Stimulated activated CD8-positive, alpha-beta memory T cell treated with anti-CD3 and anti-CD28 coated beads, Interleukin-15, amount 100 ng/mL, for 24 hours (primary cell): ENCODE results near the gene TMEM179.

Experiments
- DNase-seq: peaks from one replicate; pipeline ENCODE4 v3.0.0-alpha.2; 2020; ENCODE audit warnings: low read depth

Gene TMEM179

DNA sequence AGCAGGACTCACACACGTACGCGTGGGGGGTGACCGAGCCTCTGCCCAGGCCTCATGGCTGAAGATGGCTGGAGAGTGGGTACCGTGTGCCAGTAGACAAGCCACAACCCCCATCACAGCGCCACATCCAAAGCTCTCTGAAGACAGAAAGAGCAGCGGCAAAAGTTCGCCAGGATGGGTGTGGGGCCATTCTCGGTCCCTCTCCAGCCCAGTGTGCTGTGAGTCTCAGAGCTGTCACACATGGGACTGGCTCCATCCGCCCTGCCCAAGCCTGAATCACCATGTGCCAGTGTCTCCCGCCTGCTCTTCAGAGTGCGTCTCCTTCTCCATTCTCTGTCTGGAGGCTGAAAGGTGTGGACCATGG lies 5.7 kb downstream of the TMEM179 start:
- DNase-seq: no peak

DNA sequence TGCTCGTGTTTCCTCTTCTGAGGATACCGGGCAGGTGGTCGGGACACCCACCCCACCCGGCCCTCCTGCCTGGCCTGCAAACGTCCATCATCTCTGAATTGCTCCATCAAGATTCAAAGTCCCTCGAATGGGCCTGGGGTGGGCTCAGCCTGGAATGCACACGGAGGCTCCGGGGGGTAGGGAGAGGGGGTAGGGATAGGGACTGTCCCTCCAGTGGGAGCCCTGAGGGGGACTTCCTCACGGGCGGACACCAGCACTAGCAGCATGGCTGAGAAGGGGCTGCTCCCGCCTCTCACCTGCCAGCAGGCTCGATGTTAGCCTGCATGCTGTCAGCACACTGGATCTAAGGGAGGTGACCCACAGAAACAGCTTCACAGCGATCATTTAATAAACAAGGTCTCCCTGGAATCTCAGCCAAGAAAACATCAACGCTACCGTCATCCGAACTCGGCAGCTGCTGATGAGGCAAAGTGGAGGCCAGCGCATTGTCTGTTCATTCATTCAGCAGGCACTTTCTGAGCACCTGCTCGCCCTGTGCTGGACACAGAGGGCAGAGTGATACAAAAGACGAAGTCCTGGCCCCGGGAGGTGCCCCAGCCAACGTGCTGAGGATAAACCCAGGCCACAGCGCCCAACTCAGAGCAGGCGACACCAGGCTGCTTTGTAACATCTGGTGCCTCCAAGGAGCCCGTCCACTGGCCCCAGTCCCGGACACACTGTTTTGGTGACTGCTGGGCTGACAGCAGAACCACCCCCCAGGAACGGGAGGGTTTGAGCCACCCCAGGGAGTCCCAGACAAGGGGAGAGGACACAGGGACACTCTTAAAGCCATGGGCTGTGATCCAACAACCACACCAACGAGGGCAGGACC lies 6.3 kb downstream of the TMEM179 start:
- DNase-seq: no peak

DNA sequence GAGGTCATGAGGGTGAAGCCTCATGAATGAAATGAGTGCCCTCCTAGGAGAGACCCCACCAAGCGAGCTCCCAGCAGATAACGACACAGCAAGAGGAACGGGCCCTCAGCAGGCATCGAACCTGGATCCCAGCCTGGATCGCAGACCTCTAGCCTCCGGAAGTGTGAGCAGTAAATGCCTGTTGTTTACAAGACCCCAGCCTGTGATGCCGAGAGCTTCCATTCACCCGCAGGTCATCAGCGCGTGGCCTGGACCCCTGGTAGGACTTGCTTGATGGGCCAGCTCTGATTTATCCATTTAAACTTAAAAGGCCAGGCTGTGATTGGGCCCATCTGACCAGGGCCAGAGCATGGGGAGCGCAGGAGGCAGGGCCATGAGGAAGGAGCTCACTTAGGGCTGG lies 7.0 kb downstream of the TMEM179 start:
- DNase-seq: no peak

DNA sequence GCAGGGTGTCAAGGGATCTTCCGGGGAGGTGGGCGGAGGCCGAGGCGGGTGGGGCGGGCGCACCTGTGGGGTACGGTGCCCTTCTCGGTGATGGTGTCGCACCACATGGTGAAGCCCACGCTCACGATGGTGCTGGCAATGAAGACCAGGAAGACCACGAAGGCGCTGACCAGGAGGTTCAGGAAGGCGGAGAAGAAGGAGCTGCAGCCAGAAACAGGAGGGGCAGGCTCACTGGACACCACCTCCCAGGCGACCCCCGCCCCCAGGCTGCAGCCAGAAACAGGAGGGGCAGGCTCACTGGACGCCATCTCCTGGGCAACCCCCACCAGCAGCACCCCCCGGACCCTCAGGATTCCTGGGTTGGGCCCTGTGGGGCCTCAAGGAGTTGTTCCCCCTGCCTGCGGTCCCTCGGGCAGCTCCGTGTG lies 7.6 kb downstream of the TMEM179 start:
- DNase-seq: no peak

DNA sequence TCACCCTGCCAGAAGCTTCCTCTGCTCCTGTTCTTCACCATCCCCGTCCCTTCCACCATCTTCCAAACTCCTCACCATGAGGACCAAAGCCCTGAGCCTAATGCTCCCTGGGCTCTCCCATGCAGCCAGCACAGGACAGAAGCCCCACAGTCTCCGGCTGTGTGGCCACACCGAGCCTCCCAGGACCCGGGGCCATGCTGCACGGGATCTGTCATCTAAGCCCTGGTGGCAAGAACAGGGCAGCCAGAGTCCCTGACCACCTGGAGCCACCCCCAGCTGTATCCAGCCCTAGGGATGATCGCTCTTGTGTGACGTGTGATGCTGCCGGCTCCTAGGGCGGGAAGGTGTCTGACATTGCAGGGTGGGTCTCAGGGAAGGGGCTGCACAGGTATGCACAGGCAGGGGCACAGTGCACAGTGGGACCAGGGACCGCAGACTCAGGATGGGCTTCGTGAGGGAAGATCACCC lies 8.1 kb downstream of the TMEM179 start:
- no peak for DNase-seq

DNA sequence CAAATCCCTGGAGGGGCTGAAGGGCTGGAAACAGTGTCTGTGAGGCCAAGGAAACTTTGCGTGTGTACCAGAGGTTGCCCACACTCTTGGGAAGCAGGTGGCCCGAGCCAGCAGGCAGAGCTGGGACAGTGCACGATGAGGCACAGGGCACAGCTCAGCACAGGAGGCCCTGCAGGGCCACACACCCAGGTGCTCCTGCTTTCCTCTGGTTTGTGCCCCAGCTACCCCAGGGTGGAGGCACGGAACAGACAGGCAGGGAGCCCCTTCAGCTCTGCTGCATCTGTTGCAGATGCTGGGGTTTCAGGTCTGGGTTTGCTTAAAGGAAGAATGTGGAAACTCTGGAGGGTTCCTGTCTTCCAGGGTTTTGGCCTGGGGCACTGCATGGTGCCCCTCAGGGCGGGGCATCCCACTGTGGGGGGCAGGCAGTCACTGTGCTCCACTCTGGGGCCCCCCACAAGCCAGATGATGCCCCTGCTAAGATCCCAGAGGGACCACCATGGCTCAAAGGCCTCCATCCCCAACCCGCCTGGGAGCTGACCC lies 8.6 kb downstream of the TMEM179 start:
- DNase-seq: no peak

DNA sequence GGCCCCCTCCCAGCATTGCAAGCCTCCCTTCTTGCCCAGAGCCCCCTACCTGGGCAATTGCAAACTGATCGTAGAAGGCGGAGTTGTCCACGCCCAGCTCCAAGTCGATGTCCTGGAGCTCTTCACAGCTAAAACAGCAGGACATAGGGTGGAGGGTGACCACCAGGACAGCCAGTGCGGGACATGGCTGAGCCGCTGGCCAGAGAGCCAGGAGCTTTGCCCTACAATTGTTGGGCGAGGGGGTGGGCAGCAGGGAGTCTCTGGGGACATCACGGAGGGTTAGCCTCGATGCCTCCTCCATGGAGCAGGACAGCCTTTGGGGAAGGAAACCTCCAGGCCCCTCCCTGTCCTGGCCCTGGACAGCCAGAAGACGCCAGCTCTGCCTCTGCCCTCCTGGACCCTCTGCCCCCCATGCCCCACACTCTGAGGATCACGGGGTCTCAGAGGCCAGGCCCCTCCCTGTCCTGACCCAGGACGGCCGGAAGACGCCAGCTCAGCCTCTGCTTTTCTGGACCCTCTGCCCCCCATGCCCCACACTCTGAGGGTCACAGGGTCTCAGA lies 9.4 kb downstream of the TMEM179 start:
- DNase-seq: no peak

DNA sequence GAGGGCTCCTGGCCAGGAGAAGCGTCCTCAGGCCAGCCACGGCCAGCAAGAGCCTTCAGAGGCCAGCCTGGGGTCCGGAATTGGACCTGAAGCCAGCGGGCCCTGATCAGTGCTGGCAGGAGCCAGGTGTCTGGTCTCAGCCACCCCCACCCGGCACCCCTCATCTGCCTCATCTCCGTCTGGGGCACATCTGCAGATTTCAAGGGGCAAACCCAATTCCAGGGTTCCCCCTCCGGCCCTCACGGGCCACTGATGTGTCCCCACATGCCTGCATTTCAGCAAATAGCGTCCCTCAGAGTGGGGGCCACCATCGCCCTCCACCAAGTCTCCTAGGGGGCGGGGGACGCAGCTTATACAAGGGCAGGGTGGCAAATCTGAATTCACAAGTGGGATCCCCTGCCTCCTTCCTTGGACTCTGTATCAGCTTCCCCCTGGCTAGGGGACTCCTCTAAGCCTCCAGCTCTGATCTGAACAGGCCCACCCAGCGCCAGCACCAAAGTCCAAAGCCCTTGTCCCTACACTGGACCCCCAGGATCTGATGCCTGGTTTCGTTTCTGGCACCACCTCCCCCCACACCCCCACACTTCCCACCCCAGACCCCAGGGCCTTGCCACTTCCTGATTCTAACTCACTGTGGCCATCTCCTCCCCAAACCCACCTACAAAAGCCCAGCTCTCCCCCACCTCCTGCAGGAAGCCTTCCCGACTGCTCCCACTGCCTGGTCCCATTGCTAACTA lies 10.1 kb downstream of the TMEM179 start:
- DNase-seq: no peak

DNA sequence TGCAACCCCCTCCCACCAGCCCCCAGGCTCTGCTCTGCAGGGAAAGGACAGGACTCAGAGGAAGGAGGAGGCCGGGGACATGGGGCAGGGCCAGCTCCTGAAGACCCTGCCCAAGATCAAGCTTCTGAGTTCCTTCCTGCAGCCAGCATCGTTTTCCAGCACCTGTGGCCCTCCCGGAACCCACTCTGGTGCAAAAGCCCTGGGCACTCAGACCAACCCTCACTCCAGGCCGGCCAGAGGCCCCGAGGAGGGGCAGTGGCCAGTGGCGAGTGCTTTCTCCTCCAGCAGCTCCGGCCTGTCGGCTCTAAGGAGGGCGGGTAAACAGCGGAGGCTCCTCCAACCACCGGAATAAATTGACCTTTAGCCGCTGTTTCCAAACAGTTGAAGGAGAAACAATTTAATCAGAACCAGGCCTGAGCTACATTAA lies 10.8 kb downstream of the TMEM179 start:
- DNase-seq: no peak

DNA sequence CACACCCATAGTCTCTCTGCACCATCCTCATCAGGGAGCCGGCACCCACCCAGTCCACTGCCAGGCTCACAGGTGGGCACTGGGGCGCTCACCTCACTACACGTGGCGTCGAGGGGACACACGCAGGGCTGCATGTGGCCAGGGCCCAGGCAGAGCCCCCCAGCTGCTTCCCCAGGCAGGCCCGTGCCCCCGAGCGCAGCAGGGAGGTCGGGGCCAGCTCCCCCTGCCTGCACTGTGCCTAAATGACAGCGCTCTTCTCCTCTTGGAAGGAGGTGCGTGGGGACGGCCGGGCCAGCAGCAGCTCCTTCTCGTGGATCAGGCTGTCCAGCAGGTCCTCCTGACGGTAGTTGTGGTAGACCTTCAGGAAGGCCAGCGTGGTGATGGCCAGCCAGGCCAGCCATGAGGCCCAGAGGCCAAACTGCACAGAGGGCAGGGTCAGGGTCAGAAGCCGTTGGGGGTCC lies 11.3 kb downstream of the TMEM179 start:
- DNase-seq: no peak

DNA sequence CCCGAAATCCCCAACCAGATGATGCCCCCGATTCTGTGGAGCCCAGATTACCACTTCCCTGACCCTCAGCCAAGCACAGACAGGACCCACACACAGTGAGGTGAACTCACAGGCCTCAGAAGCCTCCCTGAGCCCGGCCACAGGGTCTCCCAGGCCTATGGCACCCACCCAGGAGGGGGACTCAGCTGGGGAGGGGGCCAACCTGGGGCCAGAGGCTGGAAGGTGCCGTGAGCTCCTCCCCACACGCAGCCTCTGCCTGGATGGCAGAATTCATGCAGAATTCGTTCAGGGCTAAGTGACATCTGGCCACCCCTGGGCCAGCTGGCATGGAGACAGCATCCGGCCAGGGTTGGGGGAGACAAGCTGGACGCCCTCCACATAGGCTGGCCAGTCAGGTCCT lies 11.8 kb downstream of the TMEM179 start:
- no peak for DNase-seq

DNA sequence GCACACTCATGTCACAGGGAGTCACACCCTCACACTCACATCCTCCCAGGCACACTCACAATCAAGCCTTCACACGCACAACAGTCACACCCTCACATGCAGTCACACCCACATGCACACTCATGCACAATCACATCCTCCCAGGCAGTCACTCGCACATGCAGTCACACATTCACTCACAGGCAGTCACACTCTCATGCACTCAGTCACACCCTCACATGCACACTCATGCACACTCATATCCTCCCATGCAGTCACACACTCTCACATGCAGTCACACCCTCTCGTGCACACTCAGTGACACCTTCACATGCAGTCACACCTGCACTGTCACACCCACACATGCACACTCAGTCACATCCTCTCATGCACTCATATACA lies 12.3 kb downstream of the TMEM179 start:
- DNase-seq: no peak

DNA sequence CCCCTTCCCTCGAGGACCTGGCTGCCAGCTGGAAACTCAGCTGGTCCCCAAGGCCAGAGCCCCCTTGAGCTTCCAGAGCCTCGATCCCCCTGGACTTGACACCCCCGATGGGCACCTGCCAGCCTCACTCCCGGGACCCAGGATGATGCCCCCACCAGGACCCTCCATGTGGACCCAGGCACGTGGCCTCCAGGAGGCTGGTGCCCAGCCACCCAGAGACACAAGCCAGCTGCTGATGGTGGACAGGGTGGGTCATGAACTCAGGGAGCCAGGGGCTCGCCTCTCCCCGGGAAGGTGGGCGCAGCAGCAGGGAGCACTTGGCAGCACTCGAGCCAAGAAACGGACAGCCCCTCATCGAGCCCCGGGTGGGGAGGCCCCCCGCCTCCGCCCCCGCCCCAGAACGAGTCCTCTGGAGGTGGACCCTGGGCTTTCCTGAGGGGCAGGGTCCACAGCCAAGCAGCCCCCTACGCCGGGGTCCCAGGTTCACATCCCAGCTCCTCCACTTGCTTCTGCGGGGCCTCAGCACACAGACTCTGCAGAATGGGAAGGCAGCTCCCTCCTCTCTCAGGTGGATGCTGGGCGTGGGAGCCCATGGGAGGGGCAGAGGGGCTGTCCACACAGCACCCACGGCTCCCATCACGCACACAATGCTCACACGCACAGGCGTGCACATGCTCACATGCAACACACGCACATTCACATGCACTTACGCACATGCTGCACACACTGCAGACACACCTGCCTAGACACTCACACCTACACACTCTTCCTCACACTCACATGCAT lies 12.9 kb downstream of the TMEM179 start:
- DNase-seq: no peak

DNA sequence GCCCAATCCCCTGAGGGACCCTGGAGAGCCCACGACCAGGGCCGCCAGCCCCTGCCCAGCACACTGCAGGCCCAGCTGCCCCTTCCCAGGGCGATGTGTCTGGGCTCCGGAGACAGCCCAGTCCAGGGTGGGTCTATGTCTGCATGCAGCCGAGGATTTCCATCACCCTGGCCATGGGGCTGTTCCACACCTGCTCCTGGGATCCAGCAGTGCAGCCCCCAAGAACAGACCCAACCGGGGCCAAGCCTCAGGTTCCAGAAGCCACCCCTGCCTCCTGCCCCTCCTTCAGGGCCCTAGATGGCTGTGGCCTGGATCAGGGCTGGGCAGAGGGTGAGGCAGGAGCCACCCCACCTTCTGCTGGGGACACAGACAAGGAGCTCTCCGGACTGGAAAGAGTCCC lies 13.5 kb downstream of the TMEM179 start:
- DNase-seq: no peak

DNA sequence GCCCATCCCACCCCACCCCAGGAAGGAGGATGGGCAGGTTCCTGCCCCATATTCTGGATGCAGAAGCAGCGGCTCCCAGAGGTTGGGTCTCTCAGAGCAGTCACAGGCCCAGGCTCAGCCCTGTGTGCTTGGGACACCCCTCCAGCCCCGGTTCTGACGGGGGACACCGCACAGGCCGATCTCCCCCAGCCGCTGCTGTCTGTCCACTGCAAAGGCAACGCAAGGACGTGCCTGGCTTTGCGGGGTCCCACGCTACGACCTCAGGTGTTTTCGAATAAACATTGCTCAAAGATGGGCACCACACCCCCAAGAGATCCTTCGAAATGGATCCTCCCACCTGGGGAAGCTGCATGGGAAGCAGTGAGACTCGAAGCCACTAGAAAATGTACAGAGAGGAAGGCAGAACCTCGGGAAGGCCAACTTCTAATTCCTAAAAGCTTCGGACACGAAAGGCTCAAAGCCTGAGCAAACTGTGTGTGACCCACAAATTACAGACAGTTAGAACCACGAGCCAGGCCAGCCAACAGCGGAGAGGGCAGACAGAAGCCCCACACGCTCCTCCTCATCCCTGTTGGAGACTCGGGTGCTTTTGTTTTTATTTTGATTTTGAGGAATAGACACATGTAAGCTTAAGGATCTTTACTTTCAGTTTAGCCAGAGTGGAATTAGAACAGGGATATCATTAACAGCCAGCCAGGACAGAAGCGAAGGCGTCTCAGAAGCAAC lies 14.2 kb downstream of the TMEM179 start:
- DNase-seq: no peak

DNA sequence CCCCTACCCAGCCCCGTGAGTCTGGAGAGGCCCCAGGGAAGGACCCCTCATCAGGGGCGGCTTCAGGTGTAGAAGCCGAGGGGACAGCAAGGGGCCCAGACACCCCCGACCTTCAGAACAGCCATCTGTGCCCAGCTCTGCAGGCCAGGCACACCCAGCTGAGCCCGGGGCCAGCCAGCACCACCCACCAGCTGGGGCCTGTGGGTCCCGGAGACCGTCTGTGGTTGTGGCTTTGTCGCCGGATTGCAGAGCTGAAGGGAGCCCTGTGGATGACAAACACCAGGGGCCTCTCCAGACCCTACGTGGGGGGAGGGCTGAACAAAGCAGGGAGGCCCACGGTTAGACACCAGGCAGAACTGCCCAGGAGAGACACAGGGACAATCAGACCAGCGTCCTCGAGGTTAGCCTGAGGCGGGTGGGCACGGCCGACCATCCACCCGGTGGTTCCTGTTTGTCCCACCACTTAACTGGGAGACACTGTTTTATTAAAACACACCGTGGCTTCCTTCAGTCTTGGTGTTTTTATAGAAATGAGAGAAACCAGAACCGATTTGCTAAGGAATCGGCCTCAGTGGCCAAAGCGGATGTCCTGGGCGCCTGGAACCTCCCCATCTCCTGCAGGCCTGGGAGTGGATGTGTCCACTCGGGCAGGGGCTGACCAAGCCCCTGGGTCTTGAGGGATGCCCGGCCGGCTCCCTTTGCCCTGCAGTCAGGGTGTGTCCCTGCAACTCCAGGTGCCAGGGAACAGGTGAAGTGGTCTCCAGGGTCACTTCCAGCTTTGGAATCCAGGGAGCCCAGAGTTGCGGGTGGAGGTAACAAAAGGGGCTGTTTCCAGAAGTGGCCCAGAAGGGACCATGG lies 15.0 kb downstream of the TMEM179 start:
- no peak for DNase-seq

DNA sequence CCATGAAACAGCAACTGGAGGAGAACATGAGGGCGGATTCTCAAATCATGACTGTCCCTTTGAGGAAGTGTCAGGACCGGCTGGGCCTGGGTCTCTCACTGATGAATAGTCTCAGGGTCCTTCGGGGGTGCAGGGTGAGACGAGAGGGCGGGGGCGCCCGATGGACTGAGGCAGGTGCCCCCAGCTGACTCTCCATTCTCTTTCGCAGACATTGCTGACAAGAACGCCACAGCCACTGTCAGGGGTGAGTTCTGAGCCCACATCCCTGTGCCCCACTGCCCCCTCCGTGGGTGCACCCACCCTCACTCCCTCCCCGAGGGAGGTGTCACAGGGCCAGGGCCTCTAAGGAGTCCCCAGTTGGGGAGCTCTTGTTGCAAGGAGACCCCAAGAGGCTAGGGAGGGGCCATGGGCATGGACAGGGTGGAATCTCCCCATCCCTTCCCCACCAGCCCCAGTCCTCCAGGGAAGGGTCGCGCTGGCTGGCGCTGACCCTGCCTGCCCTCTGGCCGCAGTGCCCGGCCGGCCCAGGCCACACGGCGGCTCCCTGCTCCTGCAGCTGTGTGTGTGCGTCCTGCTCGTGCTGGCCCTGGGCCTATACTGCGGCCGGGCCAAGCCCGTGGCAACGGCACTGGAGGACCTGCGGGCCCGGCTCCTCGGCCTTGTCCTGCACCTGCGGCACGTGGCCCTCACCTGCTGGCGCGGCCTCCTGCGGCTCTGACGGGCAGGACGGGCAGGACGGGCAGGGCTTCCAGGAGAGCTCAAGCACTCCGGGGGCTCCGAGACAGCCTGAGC lies 16.3 kb downstream of the TMEM179 start:
- no peak for DNase-seq

DNA sequence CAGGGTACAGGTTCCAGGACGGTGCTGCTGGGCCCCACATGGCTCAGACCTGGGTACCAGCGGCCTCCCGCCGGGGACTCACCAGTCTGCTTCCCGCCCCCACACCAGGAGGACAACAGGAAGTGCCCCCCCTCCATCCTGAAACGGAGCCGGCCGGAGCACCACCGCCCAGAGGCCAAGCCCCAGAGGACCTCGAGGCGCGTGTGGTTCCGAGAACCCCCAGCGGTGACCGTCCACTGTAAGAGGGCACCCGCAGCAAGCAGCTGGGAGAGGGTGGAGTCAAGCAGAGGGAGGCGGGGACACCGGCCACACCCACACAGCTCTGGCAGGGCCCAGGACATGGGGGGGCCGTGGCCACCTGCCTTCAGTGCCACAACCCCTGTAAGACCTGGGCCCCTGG lies 16.9 kb downstream of the TMEM179 start:
- DNase-seq: no peak

DNA sequence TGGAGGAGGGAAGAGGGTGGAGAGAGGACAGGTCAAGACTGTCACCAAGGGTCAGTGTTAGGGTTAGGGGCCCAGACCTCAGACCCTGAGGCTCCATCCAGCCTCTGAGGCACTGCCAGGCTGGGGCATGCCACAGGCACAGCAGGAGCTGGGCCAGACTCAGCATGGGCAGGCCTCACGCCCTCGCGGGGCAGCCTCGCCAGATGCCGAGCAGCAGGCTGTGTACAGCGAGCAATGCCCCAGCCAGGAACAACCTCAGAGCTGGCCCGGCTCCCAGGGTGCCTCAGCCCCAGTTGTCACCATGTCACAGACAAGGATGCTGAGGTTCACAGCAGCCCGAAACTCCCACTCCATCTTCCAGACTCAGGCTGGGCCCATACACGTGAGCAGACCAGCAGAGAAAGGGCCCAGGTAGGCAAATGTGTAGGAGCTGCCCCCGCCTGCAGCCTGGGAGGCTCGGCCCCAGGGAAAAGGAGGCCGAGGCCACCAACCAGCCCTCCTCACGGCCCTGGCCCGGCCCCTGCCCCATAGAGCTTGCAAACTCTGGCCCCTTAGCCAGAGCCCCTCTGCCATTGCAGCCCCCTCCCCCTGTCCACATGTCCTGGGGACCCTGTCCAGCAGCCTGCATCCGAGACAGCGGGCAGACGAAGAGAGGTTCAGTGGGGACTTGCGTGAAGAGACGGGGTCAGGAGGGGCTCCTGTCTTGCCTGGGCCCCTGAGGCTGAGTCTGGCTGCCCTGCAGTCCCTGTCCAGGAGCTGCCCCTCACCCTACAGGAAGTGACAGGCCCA lies 17.5 kb downstream of the TMEM179 start:
- DNase-seq: no peak
